ENCODE data around the gene GATD1.

Gene GATD1

DNA sequence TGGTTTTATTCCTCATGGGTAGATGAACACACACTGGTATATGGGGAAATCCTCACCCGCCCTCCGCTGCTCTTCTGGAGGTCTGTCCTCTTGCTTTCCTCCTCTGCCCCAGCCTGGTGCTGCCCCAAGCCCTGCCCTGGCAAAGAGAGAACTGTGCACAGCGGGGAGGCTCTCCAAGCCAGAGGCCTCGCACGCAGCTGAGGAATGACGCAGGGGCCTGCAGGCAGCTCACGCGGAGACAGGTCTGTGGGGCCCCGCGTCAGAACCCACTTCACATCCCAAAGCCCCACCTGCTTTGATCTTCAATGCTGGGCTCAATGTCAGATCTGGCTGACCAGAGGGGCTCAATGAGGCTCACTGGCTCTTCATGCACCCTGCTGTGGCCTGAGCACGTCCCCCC is 10.0 kb downstream of the GATD1 start:
- Histone ChIP-seq H3K9me3 (ENCODE audit: insufficient read depth, low read length) (no peaks in the 10 kb centered on the region), H3K27me3 (ENCODE audit: insufficient read depth, insufficient read length) (no peaks in the 10 kb centered on the region), H3K36me3 (ENCODE audit: insufficient read depth, insufficient read length, low read length) (peaks cover 81% of the 10 kb centered on the region), H3K9ac (ENCODE audit: insufficient read length, low read depth) (no peak overlapping the region), H3K4me3 (ENCODE audit: insufficient read length, low read depth) (no peak overlapping the region), H3K4me1 (ENCODE audit: insufficient read depth, insufficient read length) (peaks cover 17% of the 10 kb centered on the region)
- DNase-seq (ENCODE audit: low read depth, low spot score) = no peak
- TF ChIP-seq SUZ12 (IDR thresholded peaks at IDR 0.05; ENCODE audit: extremely low read depth, insufficient read depth, insufficient read length) (no peak), ZNF274 (IDR thresholded peaks at IDR 0.05; ENCODE audit: low read depth, low read length) (no peak), YY1 (IDR thresholded peaks at IDR 0.05; ENCODE audit: insufficient read depth, insufficient read length) (no peak)

GRCh38 chr11:766936-767210 is 10.4 kb downstream of the GATD1 start:
- Histone ChIP-seq H3K36me3 (ENCODE audit: insufficient read depth, insufficient read length, low read length) (peaks cover 81% of the 10 kb centered on the region), H3K4me3 (ENCODE audit: insufficient read length, low read depth) (no peak overlapping the region), H3K27me3 (ENCODE audit: insufficient read depth, insufficient read length) (no peaks in the 10 kb centered on the region), H3K9me3 (ENCODE audit: insufficient read depth, low read length) (no peaks in the 10 kb centered on the region), H3K9ac (ENCODE audit: insufficient read length, low read depth) (no peak overlapping the region), H3K4me1 (ENCODE audit: insufficient read depth, insufficient read length) (peaks cover 16% of the 10 kb centered on the region)
- no peak for DNase-seq (ENCODE audit: low read depth, low spot score)
- TF ChIP-seq YY1 (IDR thresholded peaks at IDR 0.05; ENCODE audit: insufficient read depth, insufficient read length) = no peak
- TF ChIP-seq SUZ12 (IDR thresholded peaks at IDR 0.05; ENCODE audit: extremely low read depth, insufficient read depth, insufficient read length) = no peak
- TF ChIP-seq ZNF274 (IDR thresholded peaks at IDR 0.05; ENCODE audit: low read depth, low read length) = no peak

DNA sequence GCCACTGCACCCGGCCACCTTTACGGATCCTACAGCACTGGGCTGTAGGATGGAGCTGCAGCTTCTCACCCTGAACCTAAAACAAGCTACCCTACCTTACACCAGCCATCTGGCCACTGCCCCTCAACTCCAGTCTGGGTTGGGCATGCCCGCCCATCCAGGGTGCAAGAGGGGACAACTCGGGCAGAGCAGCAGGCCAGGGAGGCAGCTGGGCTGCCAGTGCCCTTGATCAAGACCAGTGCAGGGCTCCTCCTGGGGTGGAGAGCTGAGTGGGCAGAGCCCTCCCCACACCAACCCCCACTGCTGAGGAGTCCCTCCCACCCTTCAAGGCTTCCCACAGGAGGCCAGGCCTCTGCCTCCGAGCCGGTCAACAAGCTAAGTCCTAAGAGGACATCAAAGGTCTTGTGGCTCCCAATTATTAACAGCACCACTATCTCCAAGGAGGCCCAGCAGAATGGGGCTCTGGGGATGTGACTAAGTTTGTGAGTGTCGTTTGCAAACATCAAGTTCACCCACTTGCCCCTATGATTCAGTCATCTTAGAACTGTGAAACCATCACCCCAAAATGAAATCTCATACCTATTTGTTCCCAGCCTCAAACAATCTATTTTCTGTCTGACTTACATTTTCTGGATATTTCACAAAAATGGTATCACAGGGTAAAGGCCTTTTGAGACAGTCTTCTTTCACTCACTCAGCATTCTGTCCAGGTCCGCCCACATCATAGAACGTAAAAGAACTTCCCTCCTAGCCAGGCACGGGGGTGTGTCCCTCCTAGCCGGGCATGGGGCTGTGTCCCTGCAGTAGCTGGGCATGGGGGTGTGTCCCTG is 11.0 kb downstream of the GATD1 start:
- H3K27me3 ChIP-seq (ENCODE audit: insufficient read depth, insufficient read length) = no peaks in the 10 kb centered on the region
- H3K9me3 ChIP-seq (ENCODE audit: insufficient read depth, low read length) = no peaks in the 10 kb centered on the region
- H3K4me3 ChIP-seq (ENCODE audit: insufficient read length, low read depth) = no peak overlapping the region
- peaks cover 10% of the 10 kb centered on the region for H3K4me1 ChIP-seq (ENCODE audit: insufficient read depth, insufficient read length)
- no peak for TF ChIP-seq SUZ12 (IDR thresholded peaks at IDR 0.05; ENCODE audit: extremely low read depth, insufficient read depth, insufficient read length)
- no peak for TF ChIP-seq YY1 (IDR thresholded peaks at IDR 0.05; ENCODE audit: insufficient read depth, insufficient read length)
- TF ChIP-seq ZNF274 (IDR thresholded peaks at IDR 0.05; ENCODE audit: low read depth, low read length) = no peak
- H3K9ac ChIP-seq (ENCODE audit: insufficient read length, low read depth) = no peak overlapping the region
- DNase-seq (ENCODE audit: low read depth, low spot score) = no peak
- H3K36me3 ChIP-seq (ENCODE audit: insufficient read depth, insufficient read length, low read length) = peaks cover 81% of the 10 kb centered on the region

DNA sequence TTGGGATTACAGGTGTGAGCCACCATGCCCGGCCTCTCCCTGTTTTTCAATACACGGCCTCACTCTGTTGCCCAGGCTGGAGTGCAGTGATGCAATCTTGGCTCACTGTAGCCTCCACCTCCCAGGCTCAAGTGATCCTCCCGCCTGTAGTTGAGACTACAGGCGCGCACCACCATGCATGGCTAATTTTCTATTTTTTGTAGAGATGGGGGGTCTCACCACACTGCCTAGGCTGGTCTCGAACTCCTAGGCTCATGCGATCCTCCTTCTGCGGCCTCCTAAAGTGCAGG is 11.5 kb downstream of the GATD1 start:
- no peak for DNase-seq (ENCODE audit: low read depth, low spot score)
- Histone ChIP-seq H3K27me3 (ENCODE audit: insufficient read depth, insufficient read length) (no peaks in the 10 kb centered on the region), H3K4me3 (ENCODE audit: insufficient read length, low read depth) (no peak overlapping the region), H3K4me1 (ENCODE audit: insufficient read depth, insufficient read length) (peaks cover 8% of the 10 kb centered on the region), H3K9ac (ENCODE audit: insufficient read length, low read depth) (no peak overlapping the region), H3K36me3 (ENCODE audit: insufficient read depth, insufficient read length, low read length) (peaks cover 79% of the 10 kb centered on the region), H3K9me3 (ENCODE audit: insufficient read depth, low read length) (no peaks in the 10 kb centered on the region)
- no peak for TF ChIP-seq ZNF274 (IDR thresholded peaks at IDR 0.05; ENCODE audit: low read depth, low read length)
- TF ChIP-seq SUZ12 (IDR thresholded peaks at IDR 0.05; ENCODE audit: extremely low read depth, insufficient read depth, insufficient read length) = no peak
- TF ChIP-seq YY1 (IDR thresholded peaks at IDR 0.05; ENCODE audit: insufficient read depth, insufficient read length) = no peak

DNA sequence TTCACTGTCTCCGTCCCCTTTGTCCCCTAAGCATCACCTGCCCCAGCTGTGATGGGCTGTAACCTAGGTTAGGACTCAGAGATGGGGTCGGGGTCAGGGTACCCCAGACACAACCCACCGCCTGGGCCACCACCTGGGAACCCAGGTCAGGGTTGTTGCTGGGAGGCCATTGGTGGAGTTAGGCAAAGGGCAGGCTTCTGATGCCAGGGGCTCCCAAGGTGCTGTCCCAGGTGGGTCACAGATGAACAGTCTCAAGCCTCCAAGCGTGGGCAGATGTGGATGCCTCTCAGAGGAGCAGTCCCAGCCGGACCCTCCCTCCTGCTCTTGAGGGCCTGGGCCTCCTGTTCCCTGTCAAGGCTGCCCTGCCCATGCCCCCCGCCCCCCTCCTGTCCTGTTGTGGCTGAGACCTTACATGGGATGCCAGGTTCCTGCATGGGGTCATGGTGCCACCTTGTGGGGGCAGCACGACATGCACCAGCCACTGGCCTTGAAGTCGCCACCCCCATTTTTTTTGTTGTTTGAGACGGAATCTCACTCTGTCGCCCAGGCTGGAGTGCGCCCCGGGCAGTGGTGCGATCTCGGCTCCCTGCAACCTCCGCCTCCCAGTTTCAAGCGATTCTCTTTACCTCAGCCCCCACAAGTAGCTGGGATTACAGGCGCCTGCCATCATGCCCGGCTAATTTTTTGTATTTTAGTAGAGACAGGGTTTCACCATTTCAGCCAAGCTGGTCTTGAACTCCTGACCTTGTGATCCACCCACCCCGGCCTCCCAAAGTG is 12.1 kb downstream of the GATD1 start:
- Histone ChIP-seq H3K36me3 (ENCODE audit: insufficient read depth, insufficient read length, low read length) (peaks cover 78% of the 10 kb centered on the region), H3K4me3 (ENCODE audit: insufficient read length, low read depth) (no peak overlapping the region), H3K4me1 (ENCODE audit: insufficient read depth, insufficient read length) (peaks cover 7% of the 10 kb centered on the region), H3K27me3 (ENCODE audit: insufficient read depth, insufficient read length) (no peaks in the 10 kb centered on the region), H3K9ac (ENCODE audit: insufficient read length, low read depth) (no peak overlapping the region), H3K9me3 (ENCODE audit: insufficient read depth, low read length) (no peaks in the 10 kb centered on the region)
- TF ChIP-seq YY1 (IDR thresholded peaks at IDR 0.05; ENCODE audit: insufficient read depth, insufficient read length) (no peak), ZNF274 (IDR thresholded peaks at IDR 0.05; ENCODE audit: low read depth, low read length) (no peak), SUZ12 (IDR thresholded peaks at IDR 0.05; ENCODE audit: extremely low read depth, insufficient read depth, insufficient read length) (no peak)
- DNase-seq (ENCODE audit: low read depth, low spot score) = no peak

DNA sequence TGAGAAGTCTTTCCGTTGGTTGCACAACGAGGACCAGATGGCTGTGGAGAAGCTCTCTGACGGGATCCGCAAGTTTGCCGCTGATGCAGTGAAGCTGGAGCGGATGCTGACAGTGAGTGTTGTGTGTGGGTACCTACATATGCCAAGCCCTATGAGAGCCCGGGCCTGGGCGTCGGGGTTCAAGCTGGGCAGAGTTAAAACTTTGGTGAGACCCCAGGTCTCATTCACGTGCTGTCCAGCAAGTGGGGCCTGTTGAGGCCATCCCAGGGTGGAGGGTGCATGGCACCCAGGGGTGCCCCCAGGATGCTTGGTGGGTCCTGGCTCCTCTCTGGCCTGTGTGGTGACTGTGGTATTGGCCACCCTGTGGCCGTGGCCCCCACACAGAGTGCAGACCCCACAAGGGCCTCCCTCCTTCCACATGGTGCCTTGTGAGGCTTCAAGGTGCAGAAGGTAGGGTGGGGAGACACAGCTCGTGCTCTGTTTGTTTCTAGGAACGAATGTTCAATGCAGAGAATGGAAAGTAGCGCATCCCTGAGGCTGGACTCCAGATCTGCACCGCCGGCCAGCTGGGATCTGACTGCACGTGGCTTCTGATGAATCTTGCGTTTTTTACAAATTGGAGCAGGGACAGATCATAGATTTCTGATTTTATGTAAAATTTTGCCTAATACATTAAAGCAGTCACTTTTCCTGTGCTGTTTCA is 12.8 kb downstream of the GATD1 start:
- no peaks in the 10 kb centered on the region for H3K9me3 ChIP-seq (ENCODE audit: insufficient read depth, low read length)
- no peak for DNase-seq (ENCODE audit: low read depth, low spot score)
- no peak overlapping the region for H3K9ac ChIP-seq (ENCODE audit: insufficient read length, low read depth)
- peaks cover 80% of the 10 kb centered on the region for H3K36me3 ChIP-seq (ENCODE audit: insufficient read depth, insufficient read length, low read length)
- H3K4me1 ChIP-seq (ENCODE audit: insufficient read depth, insufficient read length) = peaks cover 7% of the 10 kb centered on the region
- TF ChIP-seq YY1 (IDR thresholded peaks at IDR 0.05; ENCODE audit: insufficient read depth, insufficient read length) (no peak), ZNF274 (IDR thresholded peaks at IDR 0.05; ENCODE audit: low read depth, low read length) (no peak), SUZ12 (IDR thresholded peaks at IDR 0.05; ENCODE audit: extremely low read depth, insufficient read depth, insufficient read length) (no peak)
- H3K27me3 ChIP-seq (ENCODE audit: insufficient read depth, insufficient read length) = no peaks in the 10 kb centered on the region
- H3K4me3 ChIP-seq (ENCODE audit: insufficient read length, low read depth) = no peak overlapping the region

Measured in NT2/D1 (cell line).